GM19351 (cell line): ENCODE data around the gene MED7.

Experiments used
- ATAC-seq: cut with Tn5 transposase; IDR thresholded peaks from one replicate; pipeline ENCODE4 v1.9.1; 2021; ENCODE audit warnings: mild to moderate bottlenecking, moderate library complexity; ENCODE audit not compliant: unreplicated experiment

MED7 gene

GRCh38 chr5:157107508-157107907, 35.2 kb downstream of the MED7 start:
- no peak for ATAC-seq

GRCh38 chr5:157106630-157107461, 35.8 kb downstream of the MED7 start:
- ATAC-seq = no peak

DNA sequence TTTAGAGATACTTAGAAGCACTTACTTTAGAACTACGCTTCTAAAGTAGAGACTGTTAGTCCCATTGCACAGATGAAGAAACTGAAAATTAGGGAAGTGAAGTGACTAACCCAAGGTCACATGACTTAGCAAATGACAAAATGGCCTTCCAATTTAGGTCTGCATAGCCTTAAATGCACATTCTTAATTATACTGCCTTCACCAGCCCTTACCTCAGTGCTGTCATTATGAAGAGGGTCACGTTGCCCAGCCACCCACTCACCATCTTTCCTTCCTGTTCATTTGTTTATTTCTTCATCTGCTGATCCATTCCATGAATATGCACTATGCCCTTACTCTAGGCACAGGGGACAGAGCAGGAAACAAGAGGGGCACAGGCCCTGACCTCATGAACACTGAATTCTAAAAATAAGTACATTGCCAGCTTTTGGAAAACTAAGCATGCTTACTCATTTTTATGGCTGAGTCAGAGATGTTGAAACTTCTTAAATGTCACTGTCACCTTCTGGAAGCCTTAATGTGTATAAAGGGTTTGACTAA, 42.5 kb downstream of the MED7 start:
- ATAC-seq = no peak

GRCh38 chr5:157088342-157088990, 54.2 kb downstream of the MED7 start:
- ATAC-seq = peak; percentile 76
